Neuronal stem cell (in vitro differentiated cells): ENCODE data around the gene KRTAP29-1.

Experiments used
- DNase-seq: peaks from one replicate; pipeline ENCODE4 v3.0.0-alpha.2; 2013; ENCODE audit warnings: low spot score
- H2AFZ ChIP-seq: one replicate; pipeline ENCODE4 v1.6.1; 2013; ENCODE audit warnings: mild to moderate bottlenecking, low read length, inconsistent platforms
- H2AK5ac ChIP-seq: 2 replicates; pipeline ENCODE4 v1.6.1; 2013; ENCODE audit warnings: low read depth, mild to moderate bottlenecking, inconsistent platforms, low read length, moderate library complexity, mixed read lengths
- H2BK120ac ChIP-seq: 2 replicates; pipeline ENCODE4 v1.6.1; 2013; ENCODE audit warnings: low read depth, mild to moderate bottlenecking, inconsistent platforms, low read length, moderate library complexity, mixed read lengths
- H2BK12ac ChIP-seq: one replicate; pipeline ENCODE4 v1.6.1; 2013; ENCODE audit warnings: low read length, inconsistent platforms
- H2BK15ac ChIP-seq: 2 replicates; pipeline ENCODE4 v1.6.1; 2013; ENCODE audit warnings: mild to moderate bottlenecking, low read length, inconsistent platforms, mixed read lengths
- H2BK5ac ChIP-seq: one replicate; pipeline ENCODE4 v1.6.1; 2013; ENCODE audit warnings: inconsistent platforms, mild to moderate bottlenecking, low read length, moderate library complexity
- H3K14ac ChIP-seq: one replicate; pipeline ENCODE4 v1.6.1; 2013; ENCODE audit warnings: low read length, inconsistent platforms
- H3K18ac ChIP-seq: 2 replicates; pipeline ENCODE4 v1.6.1; 2013; ENCODE audit warnings: low read length, inconsistent platforms
- H3K23ac ChIP-seq: 2 replicates; pipeline ENCODE4 v1.6.1; 2013; ENCODE audit warnings: low read depth, mild to moderate bottlenecking, mixed read lengths, low read length, inconsistent platforms; ENCODE audit not compliant: poor library complexity
- H3K27ac ChIP-seq: replicated peaks from 3 replicates; pipeline ENCODE4 v1.5.1; 2013; ENCODE audit warnings: low read length, inconsistent platforms
- H3K27me3 ChIP-seq, 3 experiments: 2 replicates each; pipeline ENCODE4 v1.6.1; 2013; ENCODE audit warnings: low read length in 3 of 3, mild to moderate bottlenecking in 2 of 3, inconsistent platforms in 1 of 3, low read depth in 1 of 3, mixed read lengths in 1 of 3, moderate library complexity in 1 of 3; ENCODE audit not compliant: control insufficient read depth in 3 of 3, insufficient read depth in 3 of 3
- H3K36me3 ChIP-seq, 2 donors: replicated peaks in 1 of 2; 2 replicates each; pipeline ENCODE4 v1.6.1; 2013; ENCODE audit warnings: low read length in 2 of 2; ENCODE audit not compliant: control insufficient read depth in 2 of 2, insufficient read depth in 2 of 2
- H3K4ac ChIP-seq: 2 replicates; pipeline ENCODE4 v1.6.1; 2013; ENCODE audit warnings: inconsistent platforms, mild to moderate bottlenecking, low read length, moderate library complexity
- H3K4me1 ChIP-seq, 2 donors: 1 replicate in 1 of 2; 2 replicates in 1 of 2; pipeline ENCODE4 v1.6.1; 2013; ENCODE audit warnings: low read length in 2 of 2, low read depth in 1 of 2; ENCODE audit not compliant: control insufficient read depth in 2 of 2, insufficient read depth in 1 of 2
- H3K4me2 ChIP-seq: one replicate; pipeline ENCODE4 v1.6.1; 2013; ENCODE audit warnings: mild to moderate bottlenecking, low read length, inconsistent platforms; ENCODE audit not compliant: insufficient read depth, poor library complexity, severe bottlenecking
- H3K4me3 ChIP-seq, 2 donors: 2 replicates each; pipeline ENCODE4 v1.5.1; 2013; ENCODE audit warnings: low read length in 2 of 2, mild to moderate bottlenecking in 2 of 2, inconsistent platforms in 1 of 2, moderate library complexity in 1 of 2
- H3K79me1 ChIP-seq: one replicate; pipeline ENCODE4 v1.6.1; 2013; ENCODE audit warnings: low read depth, mild to moderate bottlenecking, inconsistent platforms, low read length, moderate library complexity
- H3K9ac ChIP-seq: one replicate; pipeline ENCODE4 v1.6.1; 2013; ENCODE audit warnings: mild to moderate bottlenecking, low read depth, low read length, inconsistent platforms; ENCODE audit not compliant: poor library complexity
- H3K9me3 ChIP-seq, 2 donors: replicated peaks in 1 of 2; 2 replicates each; pipeline versions ENCODE3 to v1.6.1; 2013; ENCODE audit warnings: low read length in 2 of 2, mild to moderate bottlenecking in 2 of 2, inconsistent platforms in 1 of 2, low read depth in 1 of 2, mixed read lengths in 1 of 2, moderate library complexity in 1 of 2; ENCODE audit not compliant: control insufficient read depth in 2 of 2, insufficient read depth in 1 of 2
- H4K8ac ChIP-seq: one replicate; pipeline ENCODE4 v1.6.1; 2013; ENCODE audit warnings: low read depth, mild to moderate bottlenecking, inconsistent platforms, low read length, moderate library complexity
- H4K91ac ChIP-seq: one replicate; pipeline ENCODE4 v1.6.1; 2013; ENCODE audit warnings: low read length, low read depth, mild to moderate bottlenecking, inconsistent platforms; ENCODE audit not compliant: poor library complexity
- WGBS, 2 donors: extraction: QIAGEN DNeasy Blood & Tissue Kit; methylation state at CpG; one replicate each; pipeline ENCODE4 v1.1.7; 2013; ENCODE audit warnings: missing lambda C conversion rate in 2 of 2, mixed read lengths in 1 of 2; ENCODE audit not compliant: insufficient read length in 2 of 2, insufficient replicate concordance in 1 of 2; ENCODE audit errors: extremely low coverage in 2 of 2; 5-methylcytosine and 5-hydroxymethylcytosine counted together

Gene KRTAP29-1

DNA sequence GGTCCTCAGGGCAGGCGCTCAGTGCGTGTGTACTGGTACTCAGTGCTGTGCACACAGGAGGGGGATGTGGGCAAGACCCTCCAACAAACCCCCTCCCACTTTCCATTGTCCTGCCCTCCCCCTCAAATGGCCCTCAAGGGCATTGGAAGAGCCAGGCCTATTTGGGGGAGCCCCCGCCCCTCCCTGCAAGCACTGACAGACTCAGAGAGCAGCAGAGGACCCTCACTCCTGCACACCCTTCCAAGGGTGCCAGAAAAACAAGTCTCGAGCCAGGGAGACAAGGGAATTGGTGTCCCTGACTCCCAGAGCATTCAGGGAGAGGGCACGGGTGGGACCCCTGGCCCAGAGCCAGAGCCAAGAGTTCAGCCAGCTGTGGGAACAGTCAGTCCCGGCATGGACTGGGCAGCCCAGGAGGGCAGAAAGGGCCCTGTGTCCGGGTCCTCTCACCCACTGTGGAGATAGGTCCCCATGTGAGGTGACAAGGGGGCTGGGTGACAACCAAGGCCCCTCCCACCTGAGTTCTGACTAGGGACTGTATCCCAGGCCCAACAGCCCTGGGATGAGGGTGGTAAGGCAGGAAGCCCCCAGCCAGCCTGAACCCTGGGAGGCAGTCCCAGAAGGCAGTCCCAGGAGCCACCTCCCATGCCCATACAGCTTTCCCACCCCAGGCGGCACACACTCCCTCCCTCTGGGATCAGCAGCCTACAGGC is 24.9 kb upstream of the KRTAP29-1 start:
- Histone ChIP-seq H3K36me3 (no peaks in the 10 kb centered on the region), H3K18ac (peak overlapping the region; percentile 12), H3K27ac (no peak overlapping the region), H2BK120ac (peak overlapping the region; percentile 29), H3K27me3 (no peaks in the 10 kb centered on the region), H3K9me3 (no peaks in the 10 kb centered on the region), H3K79me1 (no peaks in the 10 kb centered on the region), H3K23ac (no peak overlapping the region), H2BK5ac (peak overlapping the region; percentile 89), H4K91ac (no peak overlapping the region), H3K4ac (no peak overlapping the region), H4K8ac (no peak overlapping the region), H3K4me1 (no peaks in the 10 kb centered on the region), H3K9ac (peak overlapping the region; percentile 30), H3K4me3 (no peak overlapping the region), H2BK15ac (peak overlapping the region; percentile 19), H3K14ac (no peak overlapping the region), H2AFZ (no peak overlapping the region), H3K4me2 (no peak overlapping the region), H2AK5ac (peak overlapping the region; percentile 88), H2BK12ac (peak overlapping the region; percentile 64)
- WGBS, 2 donors: no CpG with 5 or more reads among the region's 8 CpGs
- DNase-seq: no peak

DNA sequence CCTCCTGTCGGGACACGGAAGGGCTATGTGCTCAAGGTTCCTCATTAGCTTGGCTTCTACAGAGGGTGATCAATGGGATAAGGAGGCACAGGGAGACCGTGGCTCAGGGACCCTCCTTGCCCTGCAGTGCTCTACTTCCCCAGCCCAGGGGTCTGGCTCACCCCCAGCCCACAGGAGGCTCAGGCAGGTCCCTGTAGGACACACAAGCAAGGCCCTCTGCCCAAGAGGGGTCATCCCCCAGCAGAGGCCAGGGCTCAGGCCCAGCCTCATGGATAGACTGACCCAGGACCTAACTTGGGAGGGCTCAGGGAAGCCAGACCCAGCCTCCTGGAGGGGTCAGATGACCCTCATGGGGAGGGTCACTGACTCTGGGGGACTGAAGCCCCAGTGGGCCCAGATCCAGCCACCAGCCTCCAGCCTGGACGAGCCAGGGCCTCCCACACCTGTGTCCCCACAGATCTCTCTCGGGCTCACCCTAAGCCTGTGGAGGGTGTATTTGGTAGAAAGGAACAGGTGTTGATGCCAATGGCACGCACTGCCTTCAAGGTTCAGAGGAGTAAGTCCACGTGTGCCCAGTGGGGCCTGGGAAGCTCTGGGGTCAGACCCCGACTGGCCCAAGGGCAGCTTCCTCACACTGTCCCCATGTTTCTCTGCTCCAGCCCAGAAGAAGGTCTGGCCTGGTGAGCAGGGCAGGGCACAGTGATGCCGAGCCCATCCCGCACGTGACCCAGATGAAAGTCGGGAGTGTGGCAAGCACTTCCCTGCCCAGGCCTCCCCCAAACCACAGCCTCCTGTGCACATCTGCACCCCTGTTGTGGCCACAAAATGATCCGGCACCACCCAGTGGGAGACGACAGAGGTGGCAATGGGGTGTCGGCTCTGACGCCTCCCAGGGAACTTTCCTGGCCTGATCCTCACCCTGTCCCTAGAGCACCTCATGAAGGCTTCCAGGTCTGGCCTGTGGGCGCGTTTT is 23.8 kb upstream of the KRTAP29-1 start:
- no peak overlapping the region for H4K8ac ChIP-seq
- no peaks in the 10 kb centered on the region for H3K36me3 ChIP-seq
- H3K4ac ChIP-seq: no peak overlapping the region
- no peaks in the 10 kb centered on the region for H3K27me3 ChIP-seq
- no peaks in the 10 kb centered on the region for H3K4me1 ChIP-seq
- no peaks in the 10 kb centered on the region for H3K79me1 ChIP-seq
- no peak overlapping the region for H4K91ac ChIP-seq
- H3K23ac ChIP-seq: no peak overlapping the region
- no peak overlapping the region for H2BK120ac ChIP-seq
- no CpG with 5 or more reads among the region's 18 CpGs for WGBS, 2 donors
- no peaks in the 10 kb centered on the region for H3K9me3 ChIP-seq
- DNase-seq: no peak
- H3K4me2 ChIP-seq: no peak overlapping the region
- H3K9ac ChIP-seq: peak overlapping the region; percentile 33
- peak overlapping the region; percentile 31 for H3K14ac ChIP-seq
- H2BK5ac ChIP-seq: peak overlapping the region; percentile 43
- H2BK12ac ChIP-seq: peak overlapping the region; percentile 87
- H3K18ac ChIP-seq: peak overlapping the region; percentile 69
- H3K27ac ChIP-seq: no peak overlapping the region
- peak overlapping the region; percentile 96 for H2AK5ac ChIP-seq
- peak overlapping the region; percentile 95 for H2BK15ac ChIP-seq
- no peak overlapping the region for H2AFZ ChIP-seq
- no peak overlapping the region for H3K4me3 ChIP-seq

DNA sequence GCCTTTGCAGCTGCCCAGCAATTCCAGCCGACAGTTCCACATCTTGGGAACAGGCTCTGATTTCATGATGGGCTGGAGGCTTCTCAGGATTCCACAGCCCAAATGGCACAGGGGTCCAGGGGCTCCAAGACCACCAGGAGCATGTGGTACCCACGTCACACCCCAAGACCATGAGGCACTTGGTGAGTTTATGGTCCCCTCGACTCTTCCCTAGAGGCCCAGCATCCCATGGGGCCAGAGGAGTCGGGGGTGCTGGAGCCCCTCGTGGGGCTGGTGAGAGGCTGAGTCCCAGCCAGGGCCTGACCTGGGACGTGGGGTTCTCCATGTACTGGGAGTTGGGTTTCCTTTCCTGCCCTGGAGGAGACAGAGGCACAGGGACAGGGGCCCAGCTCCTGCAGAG is 23.0 kb upstream of the KRTAP29-1 start:
- Histone ChIP-seq H3K14ac (peak overlapping the region; percentile 31), H3K36me3 (no peaks in the 10 kb centered on the region), H3K4me3 (no peak overlapping the region), H2BK120ac (no peak overlapping the region), H4K8ac (no peak overlapping the region), H3K4me2 (no peak overlapping the region), H2BK12ac (no peak overlapping the region), H3K4me1 (no peaks in the 10 kb centered on the region), H3K9ac (no peak overlapping the region), H3K27me3 (no peaks in the 10 kb centered on the region), H3K79me1 (no peaks in the 10 kb centered on the region), H2AK5ac (peak overlapping the region; percentile 96), H3K27ac (no peak overlapping the region), H2AFZ (no peak overlapping the region), H2BK15ac (peak overlapping the region; percentile 82), H2BK5ac (no peak overlapping the region), H4K91ac (no peak overlapping the region), H3K9me3 (no peaks in the 10 kb centered on the region), H3K23ac (peak overlapping the region; percentile 46), H3K4ac (no peak overlapping the region), H3K18ac (peak overlapping the region; percentile 36)
- no peak for DNase-seq
- WGBS, 2 donors: no CpG with 5 or more reads among the region's 6 CpGs

DNA sequence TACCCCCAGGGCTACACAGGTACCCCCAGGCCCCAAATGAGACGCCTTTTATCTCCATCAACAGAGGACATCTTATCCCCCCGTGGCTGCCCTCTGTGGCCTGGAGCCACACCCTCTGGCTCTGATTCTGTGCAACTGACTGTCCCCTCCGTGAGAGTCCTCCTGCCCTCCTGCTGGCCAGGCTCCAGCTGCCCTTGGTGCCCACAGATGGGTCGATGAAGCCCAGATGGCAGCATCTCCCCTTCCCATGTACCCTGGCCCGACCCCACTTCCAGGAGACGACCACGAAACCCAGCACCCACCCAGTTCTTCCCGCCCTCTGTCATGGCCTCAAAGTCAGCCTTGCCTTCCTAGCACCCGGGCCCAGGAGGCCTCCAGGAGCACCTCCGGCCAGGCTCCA is 22.5 kb upstream of the KRTAP29-1 start:
- no peak overlapping the region for H2AFZ ChIP-seq
- no peak overlapping the region for H2BK120ac ChIP-seq
- no peaks in the 10 kb centered on the region for H3K9me3 ChIP-seq
- H3K4me1 ChIP-seq: no peaks in the 10 kb centered on the region
- no peak overlapping the region for H3K27ac ChIP-seq
- no peak overlapping the region for H3K14ac ChIP-seq
- H3K9ac ChIP-seq: no peak overlapping the region
- no peak overlapping the region for H3K4me2 ChIP-seq
- no peak overlapping the region for H2BK12ac ChIP-seq
- H3K4ac ChIP-seq: no peak overlapping the region
- no peak overlapping the region for H4K8ac ChIP-seq
- H3K79me1 ChIP-seq: no peaks in the 10 kb centered on the region
- peak overlapping the region; percentile 96 for H2AK5ac ChIP-seq
- H3K36me3 ChIP-seq: no peaks in the 10 kb centered on the region
- no peak overlapping the region for H2BK5ac ChIP-seq
- H3K4me3 ChIP-seq: no peak overlapping the region
- H3K27me3 ChIP-seq: no peaks in the 10 kb centered on the region
- peak overlapping the region; percentile 44 for H3K18ac ChIP-seq
- DNase-seq: no peak
- peak overlapping the region; percentile 46 for H3K23ac ChIP-seq
- H4K91ac ChIP-seq: no peak overlapping the region
- peak overlapping the region; percentile 82 for H2BK15ac ChIP-seq
- no CpG with 5 or more reads among the region's 10 CpGs for WGBS, 2 donors
